Neural crest cell (in vitro differentiated cells): ENCODE results near the gene RIT2. TPM values are rescaled to one million over a fixed set of nuclear protein-coding genes. Genes with fewer than 3 reads are reported as not detected.

Experiments used
- DNase-seq: peaks from one replicate; pipeline ENCODE4 v3.0.0; 2021; ENCODE audit warnings: low read depth, mixed read lengths, low spot score
- H3K27ac Mint-ChIP-seq: one replicate; pipeline ENCODE4 v1.8.0; 2021; ENCODE audit warnings: mild to moderate bottlenecking, mixed read lengths; ENCODE audit not compliant: unreplicated experiment
- H3K27me3 Mint-ChIP-seq: 2 replicates; pipeline ENCODE4 v1.8.0; 2021; ENCODE audit warnings: low read depth, mild to moderate bottlenecking, mixed read lengths
- H3K36me3 Mint-ChIP-seq: 2 replicates; pipeline ENCODE4 v1.8.0; 2021; ENCODE audit warnings: low read depth, mild to moderate bottlenecking, mixed read lengths
- H3K4me1 Mint-ChIP-seq: 2 replicates; pipeline ENCODE4 v1.8.0; 2021; ENCODE audit warnings: mixed read lengths
- H3K4me3 Mint-ChIP-seq: one replicate; pipeline ENCODE4 v1.8.0; 2021; ENCODE audit warnings: mild to moderate bottlenecking, mixed read lengths
- H3K9me3 Mint-ChIP-seq: 2 replicates; pipeline ENCODE4 v1.8.0; 2021; ENCODE audit warnings: mixed read lengths
- CTCF ChIP-seq: fragments of 200-600 bp; sonication (generic); conservative IDR thresholded peaks from 2 replicates; pipeline ENCODE4 v1.5.0; 2021; ENCODE audit warnings: antibody characterized with exemption, mild to moderate bottlenecking
- total RNA-seq: library from RNA; stranded (reverse); gene quantifications from 2 replicates; pipeline ENCODE4 v1.2.1, GENCODE V29; 2021

RIT2 gene
- total RNA-seq, 1 donor from 2014 or later = not detected

- no peaks in the 10 kb centered on the region for H3K27me3 Mint-ChIP-seq
- H3K27ac Mint-ChIP-seq = no peak overlapping the region
- DNase-seq = no peak
- peaks cover 7% of the 10 kb centered on the region for H3K9me3 Mint-ChIP-seq
- H3K4me3 Mint-ChIP-seq = no peak overlapping the region
- peaks cover 12% of the 10 kb centered on the region for H3K4me1 Mint-ChIP-seq
- H3K36me3 Mint-ChIP-seq = no peaks in the 10 kb centered on the region
- no peak for TF ChIP-seq CTCF
Measured at GRCh38 chr18:42915299-42915698, 200.2 kb downstream of the RIT2 start.

- no peak overlapping the region for H3K4me3 Mint-ChIP-seq
- peaks cover 8% of the 10 kb centered on the region for H3K4me1 Mint-ChIP-seq
- H3K36me3 Mint-ChIP-seq = no peaks in the 10 kb centered on the region
- TF ChIP-seq CTCF = no peak
- H3K9me3 Mint-ChIP-seq = peaks cover 4% of the 10 kb centered on the region
- H3K27me3 Mint-ChIP-seq = no peaks in the 10 kb centered on the region
- DNase-seq = no peak
- no peak overlapping the region for H3K27ac Mint-ChIP-seq
Measured at GRCh38 chr18:42914476-42914875, 201.0 kb downstream of the RIT2 start.

GRCh38 chr18:42909095-42909494 lies 206.4 kb downstream of the RIT2 start:
- H3K27me3 Mint-ChIP-seq = no peaks in the 10 kb centered on the region
- H3K9me3 Mint-ChIP-seq = no peaks in the 10 kb centered on the region
- peaks cover 27% of the 10 kb centered on the region for H3K4me1 Mint-ChIP-seq
- H3K4me3 Mint-ChIP-seq = no peak overlapping the region
- H3K27ac Mint-ChIP-seq = no peak overlapping the region
- TF ChIP-seq CTCF = no peak
- no peaks in the 10 kb centered on the region for H3K36me3 Mint-ChIP-seq
- no peak for DNase-seq

GRCh38 chr18:42906761-42907160 lies 208.7 kb downstream of the RIT2 start:
- Mint-ChIP-seq H3K27me3 (no peaks in the 10 kb centered on the region), H3K4me1 (peaks cover 27% of the 10 kb centered on the region), H3K9me3 (no peaks in the 10 kb centered on the region), H3K36me3 (no peaks in the 10 kb centered on the region), H3K4me3 (no peak overlapping the region), H3K27ac (no peak overlapping the region)
- DNase-seq = no peak
- no peak for TF ChIP-seq CTCF

- no peak for TF ChIP-seq CTCF
- Mint-ChIP-seq H3K4me1 (peaks cover 15% of the 10 kb centered on the region), H3K36me3 (no peaks in the 10 kb centered on the region)
Measured at GRCh38 chr18:42901161-42901560, 214.3 kb downstream of the RIT2 start.

GRCh38 chr18:42893977-42894376 lies 221.5 kb downstream of the RIT2 start:
- no peak for DNase-seq
- no peak for TF ChIP-seq CTCF
- Mint-ChIP-seq H3K4me1 (peaks cover 24% of the 10 kb centered on the region), H3K36me3 (no peaks in the 10 kb centered on the region), H3K9me3 (no peaks in the 10 kb centered on the region), H3K4me3 (no peak overlapping the region), H3K27me3 (no peaks in the 10 kb centered on the region), H3K27ac (peak overlapping the region; percentile 3)

More at GRCh38 chr18:42901161-42901560, 214.3 kb downstream of the RIT2 start:
- Mint-ChIP-seq H3K4me3 (no peak overlapping the region), H3K27ac (no peak overlapping the region), H3K27me3 (no peaks in the 10 kb centered on the region), H3K9me3 (no peaks in the 10 kb centered on the region)
- DNase-seq = no peak
